Measurements from ENCODE around the gene HEYL.

DNA sequence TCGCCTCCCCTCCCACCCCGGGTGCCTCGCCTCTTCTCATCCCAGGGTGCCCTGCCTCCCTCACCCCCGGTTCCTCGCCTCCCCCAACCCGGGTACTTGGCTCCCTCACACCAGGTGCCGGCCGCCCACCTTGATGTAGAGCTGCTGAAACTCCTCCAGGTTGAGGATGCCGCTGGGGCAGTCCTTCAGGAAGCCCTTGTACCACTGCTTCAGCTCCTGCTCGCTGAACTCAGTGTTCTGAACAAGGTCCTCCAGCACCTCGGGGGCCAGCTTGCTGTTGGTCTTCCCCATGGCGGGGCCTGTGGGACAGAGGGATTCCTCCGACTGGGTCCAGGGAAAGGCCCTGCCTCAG is 44.8 kb upstream of the HEYL start:
- TF ChIP-seq POLR2A (IDR thresholded peaks at IDR 0.05; ENCODE audit: low read depth, low read length) (no peak), TAF1 (IDR thresholded peaks at IDR 0.05; ENCODE audit: borderline replicate concordance, low read depth, low read length) (no peak)
